ENCODE results near the gene MIAT. TPM values are rescaled to one million over a fixed set of nuclear protein-coding genes. Genes with fewer than 3 reads are reported as not detected.

MIAT gene
- polyA plus RNA-seq, 5 donors: 1.8 to 4.4 (median 2.5) TPM

Other genes starting within 250 kb of the MIAT start
- under 1 TPM; 0.40 to 0.96 (median 0.63) TPM for gene ASPHD2, start 228.3 kb upstream of the MIAT start, polyA plus RNA-seq (ENCODE audit: insufficient read depth in 1 of 5, insufficient read length in 5 of 5, low replicate concordance in 1 of 5)
- gene HPS4, start 173.8 kb upstream of the MIAT start, polyA plus RNA-seq (ENCODE audit: insufficient read depth in 1 of 5, insufficient read length in 5 of 5, low replicate concordance in 1 of 5): 10 to 100 TPM; 24.4 to 38.5 (median 36.4) TPM
- 10 to 100 TPM; 23.4 to 35.2 (median 28.4) TPM for gene SRRD, start 173.7 kb upstream of the MIAT start, polyA plus RNA-seq (ENCODE audit: insufficient read depth in 1 of 5, insufficient read length in 5 of 5, low replicate concordance in 1 of 5)
- 10 to 100 TPM; 32.0 to 38.3 (median 34.6) TPM for gene TFIP11, start 145.1 kb upstream of the MIAT start, polyA plus RNA-seq (ENCODE audit: insufficient read depth in 1 of 5, insufficient read length in 5 of 5, low replicate concordance in 1 of 5)
- 10 to 100 TPM; 20.4 to 30.4 (median 30.0) TPM for gene TPST2, start 67.5 kb upstream of the MIAT start, polyA plus RNA-seq (ENCODE audit: insufficient read depth in 1 of 5, insufficient read length in 5 of 5, low replicate concordance in 1 of 5)
- gene CRYBB1, start 39.6 kb upstream of the MIAT start, polyA plus RNA-seq (ENCODE audit: insufficient read depth in 1 of 5, insufficient read length in 5 of 5, low replicate concordance in 1 of 5): 1 to 10 TPM in 2 of 5 donors, under 1 TPM in 3; 0.61 to 1.2 (median 0.99) TPM
- gene CRYBA4, start 35.6 kb upstream of the MIAT start, polyA plus RNA-seq (ENCODE audit: insufficient read depth in 1 of 5, insufficient read length in 5 of 5, low replicate concordance in 1 of 5): under 1 TPM in 4 of 5 donors, not detected in 1; 0.32 to 0.91 (median 0.46) TPM

All from right lung (tissue), 5 donors.